ENCODE data around the gene DFFA. TPM values are rescaled to one million over a fixed set of nuclear protein-coding genes. Genes with fewer than 3 reads are reported as not detected.

The DFFA gene
- total RNA-seq, 1 experiment from 2014 or later = 94.1 TPM

DNA sequence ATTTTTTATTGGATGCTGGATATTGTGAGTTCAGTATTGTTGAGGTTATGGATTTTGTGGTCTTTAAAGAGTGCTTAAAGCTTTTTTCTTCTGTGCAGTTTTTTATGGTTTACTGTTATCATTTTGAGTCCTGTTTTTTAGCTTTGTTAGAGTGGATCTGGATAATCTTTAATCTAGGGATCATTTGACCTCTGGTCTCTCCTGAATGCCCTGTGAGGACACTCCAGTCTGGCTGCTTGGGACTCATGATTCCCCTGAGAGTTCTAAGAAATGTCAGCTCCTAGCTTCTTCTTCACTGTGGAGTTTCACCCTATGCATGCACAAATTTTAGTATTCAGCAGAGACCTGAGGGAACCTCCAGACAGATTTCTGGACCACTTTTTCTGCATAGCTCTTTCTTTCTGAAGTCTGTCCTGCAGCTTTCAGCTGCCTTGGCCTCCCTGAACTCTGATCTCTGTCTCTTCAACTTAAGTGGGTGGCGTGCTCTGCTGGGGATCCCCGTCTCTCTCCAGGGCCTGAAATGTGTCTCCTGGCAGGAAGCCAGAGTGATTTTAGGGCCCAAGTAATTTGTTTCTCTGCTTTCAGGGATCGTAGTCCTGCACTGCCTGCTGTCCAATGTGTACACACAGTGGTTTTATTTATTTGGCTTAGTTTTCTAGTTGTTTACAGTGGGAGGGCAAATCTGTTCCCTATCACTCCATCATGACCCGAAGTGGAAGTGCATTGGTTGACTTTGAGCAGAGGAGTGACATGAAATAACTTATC, 17.1 kb upstream of the DFFA start:
- Histone ChIP-seq H4K5ac (ENCODE audit: insufficient read length, low read depth, low read length) (no peak overlapping the region), H3K79me1 (ENCODE audit: insufficient read depth, low read depth, low read length, poor library complexity, severe bottlenecking) (peaks cover 9% of the 10 kb centered on the region), H3K4ac (ENCODE audit: low read depth, low read length) (no peak overlapping the region), H3K27me3 (ENCODE audit: insufficient read depth, low read length) (no peaks in the 10 kb centered on the region), H3K4me1 (ENCODE audit: insufficient read depth, low read length) (no peaks in the 10 kb centered on the region), H3K79me2 (ENCODE audit: insufficient read depth, low read length) (peaks cover 5% of the 10 kb centered on the region; the same call in 1 of the 2 replicates), H3K9ac (ENCODE audit: extremely low read depth, insufficient read length, low read length) (no peak overlapping the region), H3K14ac (ENCODE audit: insufficient read depth, low read length) (no peak overlapping the region), H4K20me1 (ENCODE audit: control insufficient read depth, insufficient read depth, insufficient read length) (peaks cover 2% of the 10 kb centered on the region), H4K8ac (replicated peaks; ENCODE audit: insufficient read length, low read depth, low read length) (no peak overlapping the region), H2BK120ac (ENCODE audit: low read depth, low read length, poor library complexity, severe bottlenecking) (no peak overlapping the region), H3K56ac (ENCODE audit: insufficient read length, low read depth, low read length) (no peak overlapping the region), H2BK20ac (ENCODE audit: low read depth, low read length, poor library complexity, severe bottlenecking) (no peak overlapping the region), H2AK5ac (ENCODE audit: insufficient read length, low read length) (no peak overlapping the region), H3K23me2 (ENCODE audit: insufficient read length, low read depth, low read length, poor library complexity, severe bottlenecking) (no peaks in the 10 kb centered on the region), H3K4me2 (ENCODE audit: insufficient read depth, insufficient read length, low read length) (no peak overlapping the region), H4K91ac (ENCODE audit: insufficient read length, low read depth, low read length) (no peak overlapping the region), H2BK5ac (ENCODE audit: insufficient read length, low read length) (no peak overlapping the region), H3K9me3 (ENCODE audit: control insufficient read depth, low read depth, low read length) (no peaks in the 10 kb centered on the region), H2AFZ (ENCODE audit: low read length) (no peak overlapping the region), H3K27ac (ENCODE audit: insufficient read length, low read depth, low read length) (no peak overlapping the region), H2BK12ac (ENCODE audit: insufficient read length, low read depth, low read length) (no peak overlapping the region), H3T11ph (ENCODE audit: low read length) (no peak overlapping the region), H3K18ac (ENCODE audit: insufficient read length, low read depth, low read length) (no peak overlapping the region), H2BK15ac (ENCODE audit: low read depth, low read length) (no peak overlapping the region), H3K23ac (ENCODE audit: insufficient read length, low read depth, low read length) (no peak overlapping the region)
- TF ChIP-seq, protein P1, sequence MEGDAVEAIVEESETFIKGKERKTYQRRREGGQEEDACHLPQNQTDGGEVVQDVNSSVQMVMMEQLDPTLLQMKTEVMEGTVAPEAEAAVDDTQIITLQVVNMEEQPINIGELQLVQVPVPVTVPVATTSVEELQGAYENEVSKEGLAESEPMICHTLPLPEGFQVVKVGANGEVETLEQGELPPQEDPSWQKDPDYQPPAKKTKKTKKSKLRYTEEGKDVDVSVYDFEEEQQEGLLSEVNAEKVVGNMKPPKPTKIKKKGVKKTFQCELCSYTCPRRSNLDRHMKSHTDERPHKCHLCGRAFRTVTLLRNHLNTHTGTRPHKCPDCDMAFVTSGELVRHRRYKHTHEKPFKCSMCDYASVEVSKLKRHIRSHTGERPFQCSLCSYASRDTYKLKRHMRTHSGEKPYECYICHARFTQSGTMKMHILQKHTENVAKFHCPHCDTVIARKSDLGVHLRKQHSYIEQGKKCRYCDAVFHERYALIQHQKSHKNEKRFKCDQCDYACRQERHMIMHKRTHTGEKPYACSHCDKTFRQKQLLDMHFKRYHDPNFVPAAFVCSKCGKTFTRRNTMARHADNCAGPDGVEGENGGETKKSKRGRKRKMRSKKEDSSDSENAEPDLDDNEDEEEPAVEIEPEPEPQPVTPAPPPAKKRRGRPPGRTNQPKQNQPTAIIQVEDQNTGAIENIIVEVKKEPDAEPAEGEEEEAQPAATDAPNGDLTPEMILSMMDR (conservative IDR thresholded peaks at IDR 0.05) = no peak
- Mint-ChIP-seq H3K27ac (peak overlapping the region; percentile 27 to 95 (median 44); a peak in 5 of 7 replicates), H3K36me3 (ENCODE audit: insufficient read depth in 1 of 3, low read depth in 3 of 3) (peaks cover 4 to 12% (median 7%) of the 10 kb centered on the region in 3 experiments; a peak in 5 of 7 replicates), H3K9me3 (no peaks in the 10 kb centered on the region; a peak in 1 of 5 replicates), H3K4me1 (peaks cover 24 to 33% of the 10 kb centered on the region in 2 experiments), H3K27me3 (ENCODE audit: low read depth) (no peaks in the 10 kb centered on the region), H3K4me3 (no peak overlapping the region)
- WGBS (ENCODE audit: extremely low coverage, insufficient read length, low lambda C conversion rate) = no CpG with 5 or more reads among the region's 4 CpGs
- no peak for DNase-seq
